Measurements from ENCODE around the gene GATAD2A.

GRCh38 chr19:19493841-19494546 is 88.5 kb downstream of the GATAD2A start:
- TF ChIP-seq CTCF (IDR thresholded peaks at IDR 0.05; ENCODE audit: low read depth, low read length, missing input control): no peak
- TF ChIP-seq RXRA (IDR thresholded peaks at IDR 0.05): no peak
- no peak for TF ChIP-seq ZBTB33 (IDR thresholded peaks at IDR 0.05)
- no peak for TF ChIP-seq SP1 (IDR thresholded peaks at IDR 0.05)
- no peak for TF ChIP-seq MAX (IDR thresholded peaks at IDR 0.05)
- no peak for TF ChIP-seq GABPA (IDR thresholded peaks at IDR 0.05 in 1 of 2, conservative IDR thresholded peaks at IDR 0.05 in 1 of 2)
- TF ChIP-seq RAD21 (IDR thresholded peaks at IDR 0.05): no peak
- no peak for TF ChIP-seq JUND (IDR thresholded peaks at IDR 0.05)
- no peak for TF ChIP-seq REST (IDR thresholded peaks at IDR 0.05)
- no peak for TF ChIP-seq YY1 (IDR thresholded peaks at IDR 0.05)
- no peak for TF ChIP-seq NR2F2 (IDR thresholded peaks at IDR 0.05)
- TF ChIP-seq HNF4A (conservative IDR thresholded peaks at IDR 0.05): no peak
- no peak for TF ChIP-seq TAF1 (conservative IDR thresholded peaks at IDR 0.05)
- TF ChIP-seq ATF3 (IDR thresholded peaks at IDR 0.05): no peak
